Testis (tissue), 3 donors: Measurements from ENCODE around the gene ZNF83. TPM values are rescaled to one million over a fixed set of nuclear protein-coding genes. Genes with fewer than 3 reads are reported as not detected.

Source experiments
- DNase-seq: peaks from one replicate; pipeline ENCODE4 v3.0.0-alpha.2; 2019
- H3K27ac ChIP-seq, 2 donors: fragments of 200-600 bp; sonication (generic); one replicate each; pipeline ENCODE4 v1.5.1; 2019
- H3K27me3 ChIP-seq: fragments of 200-600 bp; sonication (generic); one replicate; pipeline ENCODE4 v1.5.1; 2019
- H3K36me3 ChIP-seq: fragments of 200-600 bp; sonication (generic); one replicate; pipeline ENCODE4 v1.5.1; 2017; ENCODE audit warnings: low read depth; ENCODE audit errors: missing control alignments
- H3K4me1 ChIP-seq: fragments of 200-600 bp; sonication (generic); one replicate; pipeline ENCODE4 v1.5.1; 2019
- H3K4me3 ChIP-seq, 2 donors: fragments of 200-600 bp; sonication (generic); one replicate each; pipeline ENCODE4 v1.5.1; 2017 to 2019
- H3K9me3 ChIP-seq: fragments of 200-600 bp; sonication (generic); one replicate; pipeline ENCODE4 v1.5.1; 2017
- POLR2A ChIP-seq: fragments of 450-650 bp; IDR thresholded peaks from one replicate; pipeline ENCODE4 v1.6.1; 2017; ENCODE audit warnings: antibody characterized with exemption, mild to moderate bottlenecking, moderate library complexity
- WGBS, 2 donors: methylation state at CpG; one replicate each; pipeline ENCODE4 v1.1.5; 2018; 5-methylcytosine and 5-hydroxymethylcytosine counted together
- intact Hi-C: fragments of 100-400 bp; cut with DNase I; formaldehyde crosslinking; loops from one replicate; pipeline ENCODE4 v1.15.1; 2023; ENCODE audit warnings: low total_unique reads
- polyA plus RNA-seq: library from polyadenylated mRNA; stranded (reverse); fragments of 350-450 nt; fragmentation: Illumina TruSeq; extraction: RNeasy Lipid Tissue Mini Kit (QIAGEN cat#74804); gene quantifications from one replicate; pipeline ENCODE4 v1.2.3, GENCODE V29; 2014; ENCODE audit warnings: low read depth, low replicate concordance; ENCODE audit not compliant: insufficient read depth
- total RNA-seq, 2 donors: library from RNA; depleted of rRNA; stranded (reverse); fragments of >200 nt; gene quantifications; one replicate each; pipeline ENCODE4 v1.2.3, GENCODE V29; 2016
- TF ChIP-seq, protein P1 (sequence below), 3 experiments: fragments of 450-650 bp in 2 of 3; fragments of 200-600 bp in 1 of 3; sonication (generic) in 1 of 3; IDR thresholded peaks; one replicate each; pipeline ENCODE4 v1.5.1; 2016 to 2019; ENCODE audit warnings: antibody characterized with exemption in 3 of 3, mild to moderate bottlenecking in 2 of 3, moderate library complexity in 1 of 3

The ZNF83 gene
- total and polyA plus RNA-seq, 3 donors from 2014 or later: 28.6 to 61.1 (median 50.8) TPM

DNA sequence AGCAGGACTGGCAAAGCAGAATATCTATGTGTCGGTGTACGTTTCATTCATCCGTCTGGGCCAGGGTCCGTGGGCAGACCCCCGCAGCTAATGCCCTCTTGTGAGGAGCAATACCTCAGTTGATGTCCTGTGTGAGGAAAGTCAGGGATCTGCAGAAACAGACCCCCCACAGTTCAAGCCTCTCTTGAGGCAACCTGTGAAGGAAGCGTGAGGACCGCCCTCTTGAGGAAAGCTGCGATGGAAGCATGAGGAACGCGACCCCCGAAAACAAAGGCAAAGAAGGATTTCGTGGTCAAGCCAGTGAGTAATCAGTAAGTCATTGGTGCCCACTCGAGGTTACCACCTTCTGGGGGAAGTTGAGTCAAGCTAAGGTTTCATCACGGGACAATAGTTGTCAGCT lies 20.9 kb upstream of the ZNF83 start:
- 80 to 83% methylated on average over 14 of the region's 14 CpGs for WGBS, 2 donors
- Histone ChIP-seq H3K36me3 (no peaks in the 10 kb centered on the region), H3K27me3 (no peaks in the 10 kb centered on the region), H3K9me3 (no peaks in the 10 kb centered on the region), H3K4me1 (no peaks in the 10 kb centered on the region), H3K27ac (no peak overlapping the region), H3K4me3 (no peak overlapping the region)
- intact Hi-C loops: no loop called here
- TF ChIP-seq, protein P1, sequence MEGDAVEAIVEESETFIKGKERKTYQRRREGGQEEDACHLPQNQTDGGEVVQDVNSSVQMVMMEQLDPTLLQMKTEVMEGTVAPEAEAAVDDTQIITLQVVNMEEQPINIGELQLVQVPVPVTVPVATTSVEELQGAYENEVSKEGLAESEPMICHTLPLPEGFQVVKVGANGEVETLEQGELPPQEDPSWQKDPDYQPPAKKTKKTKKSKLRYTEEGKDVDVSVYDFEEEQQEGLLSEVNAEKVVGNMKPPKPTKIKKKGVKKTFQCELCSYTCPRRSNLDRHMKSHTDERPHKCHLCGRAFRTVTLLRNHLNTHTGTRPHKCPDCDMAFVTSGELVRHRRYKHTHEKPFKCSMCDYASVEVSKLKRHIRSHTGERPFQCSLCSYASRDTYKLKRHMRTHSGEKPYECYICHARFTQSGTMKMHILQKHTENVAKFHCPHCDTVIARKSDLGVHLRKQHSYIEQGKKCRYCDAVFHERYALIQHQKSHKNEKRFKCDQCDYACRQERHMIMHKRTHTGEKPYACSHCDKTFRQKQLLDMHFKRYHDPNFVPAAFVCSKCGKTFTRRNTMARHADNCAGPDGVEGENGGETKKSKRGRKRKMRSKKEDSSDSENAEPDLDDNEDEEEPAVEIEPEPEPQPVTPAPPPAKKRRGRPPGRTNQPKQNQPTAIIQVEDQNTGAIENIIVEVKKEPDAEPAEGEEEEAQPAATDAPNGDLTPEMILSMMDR (IDR thresholded peaks at IDR 0.05): no peak
- no peak for TF ChIP-seq POLR2A
- DNase-seq: no peak

DNA sequence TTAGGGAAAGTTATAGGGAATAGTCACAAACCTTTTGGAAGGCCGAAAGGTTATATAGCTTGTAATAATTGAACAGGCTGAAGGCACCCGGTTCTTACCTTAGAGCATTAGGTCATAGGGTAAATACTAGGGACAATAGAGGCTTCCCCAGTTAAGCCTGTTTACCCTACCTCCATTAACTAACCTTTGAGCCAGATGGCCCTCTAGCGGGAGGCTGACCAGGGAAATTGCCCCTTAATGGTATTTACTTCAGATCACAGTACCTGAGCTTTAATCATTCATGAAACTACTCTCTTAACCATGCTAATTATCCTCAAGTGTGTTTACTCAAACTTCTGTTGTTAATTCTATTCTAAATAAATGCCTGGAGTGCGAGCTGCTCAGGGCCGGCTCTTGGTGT lies 20.4 kb upstream of the ZNF83 start:
- intact Hi-C loops: no loop called here
- TF ChIP-seq POLR2A: no peak
- TF ChIP-seq, protein P1 (IDR thresholded peaks at IDR 0.05): no peak
- no peaks in the 10 kb centered on the region for H3K36me3 ChIP-seq
- H3K4me3 ChIP-seq: no peak overlapping the region
- no peaks in the 10 kb centered on the region for H3K27me3 ChIP-seq
- 76 to 80% methylated on average over 5 of the region's 5 CpGs for WGBS, 2 donors
- no peaks in the 10 kb centered on the region for H3K4me1 ChIP-seq
- DNase-seq: no peak
- H3K27ac ChIP-seq: no peak overlapping the region
- H3K9me3 ChIP-seq: no peaks in the 10 kb centered on the region

DNA sequence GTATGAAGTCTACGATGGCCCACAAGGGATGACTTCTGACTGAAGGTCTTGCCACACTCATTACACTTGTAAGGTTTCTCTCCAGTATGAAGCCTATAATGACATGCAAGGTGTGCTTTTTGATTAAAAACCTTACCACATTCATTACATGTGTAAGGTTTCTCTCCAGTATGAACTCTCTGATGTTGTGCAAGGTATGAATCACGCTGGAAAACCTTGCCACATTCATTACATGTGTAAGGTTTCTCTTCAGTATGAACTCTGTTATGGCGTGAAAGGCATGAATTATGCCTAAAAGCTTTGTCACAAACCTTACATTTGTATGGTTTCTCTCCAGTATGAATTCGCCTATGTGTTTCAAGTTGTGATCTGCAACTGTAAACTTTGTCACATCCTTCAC lies 15.0 kb upstream of the ZNF83 start:
- Histone ChIP-seq H3K27ac (no peak overlapping the region), H3K4me1 (no peaks in the 10 kb centered on the region), H3K9me3 (no peaks in the 10 kb centered on the region), H3K27me3 (no peaks in the 10 kb centered on the region), H3K4me3 (no peak overlapping the region), H3K36me3 (no peaks in the 10 kb centered on the region)
- 97 to 98% methylated on average over 4 of the region's 4 CpGs for WGBS, 2 donors
- DNase-seq: no peak
- intact Hi-C loops: no loop called here
- TF ChIP-seq POLR2A: no peak
- TF ChIP-seq, protein P1 (IDR thresholded peaks at IDR 0.05): no peak

DNA sequence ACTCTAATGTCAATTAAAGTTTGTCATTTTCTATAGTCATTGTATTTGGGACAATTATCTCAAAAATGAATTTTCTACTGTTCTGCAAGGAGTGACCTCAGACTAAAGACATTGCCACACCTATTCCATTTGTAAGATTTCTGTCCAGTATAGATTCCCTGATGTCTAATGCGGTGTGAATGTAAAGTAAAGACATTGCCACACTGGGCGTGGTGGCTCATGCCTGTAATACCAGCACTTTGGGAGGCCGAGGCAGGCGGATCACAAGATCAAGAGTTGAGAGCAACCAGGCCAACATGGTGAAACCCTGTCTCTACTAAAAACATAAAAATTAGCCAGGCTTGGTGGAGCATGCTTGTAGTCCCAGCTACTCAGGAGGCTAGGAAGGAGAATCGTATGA lies 13.8 kb upstream of the ZNF83 start:
- DNase-seq: no peak
- Histone ChIP-seq H3K27me3 (no peaks in the 10 kb centered on the region), H3K36me3 (no peaks in the 10 kb centered on the region), H3K9me3 (no peaks in the 10 kb centered on the region), H3K4me1 (no peaks in the 10 kb centered on the region), H3K4me3 (no peak overlapping the region), H3K27ac (no peak overlapping the region)
- WGBS, 2 donors: 87 to 89% methylated on average over 5 of the region's 5 CpGs
- intact Hi-C loops: no loop called here
- TF ChIP-seq POLR2A: no peak
- TF ChIP-seq, protein P1 (IDR thresholded peaks at IDR 0.05): no peak

DNA sequence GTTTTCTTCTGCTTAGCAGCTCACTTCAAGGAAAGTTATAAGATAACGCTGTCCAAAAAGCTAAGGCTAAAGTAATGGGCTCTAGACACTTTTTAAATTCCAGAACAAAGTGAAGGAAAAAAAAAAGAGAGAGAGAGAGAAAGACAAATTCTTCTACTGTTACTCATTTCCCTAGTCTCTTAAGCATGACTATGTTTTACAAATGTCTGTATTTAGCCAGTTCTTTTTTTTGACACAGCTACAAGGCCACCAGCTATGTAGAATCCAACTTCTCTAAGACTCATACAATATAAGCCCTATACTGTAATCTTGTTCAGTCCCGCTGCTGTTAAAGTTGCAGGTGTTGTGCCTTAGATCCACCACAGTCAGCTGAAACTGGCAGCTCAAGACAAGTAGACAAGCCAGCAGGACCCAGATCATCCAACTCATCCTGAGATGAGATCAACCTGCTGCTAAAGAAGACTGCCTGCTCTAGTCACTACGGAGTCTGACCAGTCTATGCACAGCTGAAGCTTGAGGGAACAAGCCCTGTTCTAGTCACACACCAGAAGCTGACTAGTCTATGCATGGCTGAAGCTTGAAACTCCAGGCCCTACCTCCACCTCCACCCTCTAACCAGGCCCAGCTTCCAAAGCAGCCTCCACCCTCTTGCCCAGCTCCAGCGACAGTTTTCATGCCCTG lies 10.3 kb upstream of the ZNF83 start:
- Histone ChIP-seq H3K4me1 (no peaks in the 10 kb centered on the region), H3K9me3 (no peaks in the 10 kb centered on the region), H3K27ac (no peak overlapping the region), H3K4me3 (no peak overlapping the region), H3K36me3 (no peaks in the 10 kb centered on the region), H3K27me3 (no peaks in the 10 kb centered on the region)
- intact Hi-C loops: no loop called here
- WGBS, 2 donors: 73 to 83% methylated on average over 4 of the region's 4 CpGs
- no peak for DNase-seq
- TF ChIP-seq, protein P1 (IDR thresholded peaks at IDR 0.05): no peak
- TF ChIP-seq POLR2A: no peak
